ENCODE data around the gene NUP214. TPM values are rescaled to one million over a fixed set of nuclear protein-coding genes. Genes with fewer than 3 reads are reported as not detected.
"Not testable (repeated sequence)": the region's sequence is repeated elsewhere in the genome, so short reads cannot be mapped to it uniquely, and the experiment has no call there.

NUP214 gene
- total RNA-seq, 6 experiments from 2014 or later: 34.2 to 43.7 (median 39.3) TPM

DNA sequence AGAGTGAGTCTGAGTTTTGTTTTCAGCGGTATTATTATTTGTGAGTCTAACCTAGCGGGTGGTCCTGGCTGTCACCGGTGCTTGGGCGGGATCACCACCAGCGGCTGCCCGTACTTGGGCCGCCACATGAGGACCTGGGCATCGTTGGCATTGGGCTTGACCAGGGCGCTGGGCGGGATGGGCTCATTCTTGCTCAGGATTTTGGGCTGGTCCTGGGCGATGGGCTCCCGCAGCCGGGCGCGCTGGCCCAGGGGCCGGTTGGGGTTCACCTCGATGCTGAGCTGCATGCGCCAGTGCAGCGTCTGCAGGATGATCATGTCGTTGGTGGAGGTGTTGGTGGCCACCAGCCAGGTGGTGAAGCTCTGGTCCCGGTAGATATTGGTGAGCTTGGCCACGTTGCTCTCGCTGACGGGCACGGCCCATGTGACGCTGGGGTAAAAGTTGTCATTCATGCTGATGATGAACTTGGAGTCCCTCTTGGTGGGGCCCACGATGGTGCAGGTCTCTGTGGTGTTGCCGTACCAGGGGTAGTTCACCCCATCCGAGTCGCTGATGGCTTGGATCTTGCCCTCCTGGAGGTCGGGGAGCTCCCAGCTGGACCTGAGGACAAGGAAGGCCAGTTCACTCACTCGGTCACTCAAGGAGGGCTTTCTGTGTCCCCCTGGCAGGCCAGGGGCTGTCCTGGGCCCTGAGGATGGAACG is 135.5 kb downstream of the NUP214 start:
- no peak for DNase-seq
- Mint-ChIP-seq H3K27me3 (ENCODE audit: insufficient read depth) (peaks cover 10% of the 10 kb centered on the region), H3K27ac (no peak overlapping the region), H3K36me3 (ENCODE audit: low read depth) (no peaks in the 10 kb centered on the region), H3K9me3 (no peaks in the 10 kb centered on the region), H3K4me3 (no peak overlapping the region), H3K4me1 (ENCODE audit: low read depth) (peaks cover 15% of the 10 kb centered on the region)
- no peak for TF ChIP-seq CTCF (IDR thresholded peaks at IDR 0.05)

- Mint-ChIP-seq H3K4me3 (no peak overlapping the region), H3K27me3 (ENCODE audit: insufficient read depth) (peaks cover 12% of the 10 kb centered on the region), H3K36me3 (ENCODE audit: low read depth) (no peaks in the 10 kb centered on the region), H3K4me1 (ENCODE audit: low read depth) (peaks cover 6% of the 10 kb centered on the region; the same call in 1 of the 2 replicates), H3K9me3 (no peaks in the 10 kb centered on the region), H3K27ac (no peak overlapping the region)
- TF ChIP-seq CTCF (IDR thresholded peaks at IDR 0.05): no peak
- no peak for DNase-seq
These were observed 137.1 kb downstream of the NUP214 start for GRCh38 chr9:131262327-131263032.

DNA sequence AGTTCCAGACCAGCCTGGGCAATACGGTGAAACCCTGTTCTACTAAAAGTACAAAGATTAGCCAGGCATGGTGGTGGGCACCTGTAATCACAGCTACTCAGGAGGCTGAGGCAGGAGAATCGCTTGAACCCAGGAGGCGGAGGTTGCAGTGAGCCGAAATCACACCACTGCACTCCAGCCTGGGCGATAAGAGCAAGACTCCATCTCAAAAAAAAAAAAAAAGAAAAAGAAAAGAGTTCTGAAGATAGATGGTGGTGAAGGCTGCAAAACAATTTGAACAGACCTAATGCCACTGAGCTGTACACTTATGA is 137.6 kb downstream of the NUP214 start:
- not testable (repeated sequence) for H3K4me3 Mint-ChIP-seq; H3K4me1 Mint-ChIP-seq (ENCODE audit: low read depth); H3K27ac Mint-ChIP-seq; DNase-seq; H3K36me3 Mint-ChIP-seq (ENCODE audit: low read depth); H3K9me3 Mint-ChIP-seq
- H3K27me3 Mint-ChIP-seq (ENCODE audit: insufficient read depth): peaks cover 12% of the 10 kb centered on the region

DNA sequence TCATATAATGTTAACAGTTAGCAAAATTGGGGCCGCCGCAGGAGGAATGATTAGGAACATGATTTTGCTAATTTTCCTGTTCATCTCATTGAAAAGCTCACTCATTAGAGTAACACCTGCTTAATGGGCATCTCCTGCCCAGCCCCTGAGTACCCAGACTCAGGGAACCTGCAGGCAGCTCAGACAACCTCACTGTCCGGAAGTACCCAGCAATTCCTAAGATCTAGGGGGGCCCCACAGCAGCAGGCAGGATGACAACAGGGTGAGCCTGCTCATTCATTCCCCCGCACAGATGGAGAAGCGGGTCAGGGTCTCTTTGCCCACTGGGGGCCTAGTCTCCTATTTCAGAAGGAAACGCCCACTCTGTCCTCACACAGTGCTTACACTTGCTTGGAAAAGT is 138.3 kb downstream of the NUP214 start:
- Mint-ChIP-seq H3K27me3 (ENCODE audit: insufficient read depth) (peaks cover 12% of the 10 kb centered on the region), H3K9me3 (no peaks in the 10 kb centered on the region), H3K4me1 (ENCODE audit: low read depth) (peaks cover 6% of the 10 kb centered on the region; the same call in 1 of the 2 replicates), H3K4me3 (no peak overlapping the region), H3K27ac (no peak overlapping the region), H3K36me3 (ENCODE audit: low read depth) (no peaks in the 10 kb centered on the region)
- no peak for DNase-seq
- no peak for TF ChIP-seq CTCF (IDR thresholded peaks at IDR 0.05)

DNA sequence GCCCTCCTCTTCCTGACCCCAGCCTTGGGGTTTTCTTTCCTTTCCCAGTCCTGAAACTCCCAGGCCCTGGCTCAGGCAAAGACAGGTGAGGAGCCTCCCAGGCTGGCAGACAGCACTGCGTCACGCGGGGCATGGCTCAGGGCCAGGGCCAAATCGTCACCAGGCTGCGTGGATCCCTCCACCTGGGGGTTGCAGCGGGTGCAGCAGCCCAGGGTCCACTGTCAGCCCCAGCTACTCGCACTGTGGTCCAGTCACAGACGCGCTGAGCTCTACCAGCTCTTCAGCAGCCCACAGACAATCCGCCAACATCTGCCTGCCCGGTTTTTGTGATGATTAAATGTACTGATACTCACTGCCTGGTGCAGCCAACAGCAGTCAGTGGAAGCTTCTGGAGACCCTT is 138.8 kb downstream of the NUP214 start:
- DNase-seq: no peak
- no peak for TF ChIP-seq CTCF (IDR thresholded peaks at IDR 0.05)
- peaks cover 15% of the 10 kb centered on the region for H3K27me3 Mint-ChIP-seq (ENCODE audit: insufficient read depth)
- peaks cover 6% of the 10 kb centered on the region; the same call in 1 of the 2 replicates for H3K4me1 Mint-ChIP-seq (ENCODE audit: low read depth)
- no peak overlapping the region for H3K27ac Mint-ChIP-seq
- H3K9me3 Mint-ChIP-seq: no peaks in the 10 kb centered on the region
- H3K36me3 Mint-ChIP-seq (ENCODE audit: low read depth): no peaks in the 10 kb centered on the region
- no peak overlapping the region for H3K4me3 Mint-ChIP-seq

Data from HFFc6 (cell line).